NB4 (cell line): ENCODE data around the gene NOC2L.
A peak's percentile ranks its signal among the peaks of the same experiment; 100 is the strongest.

Source experiments
- DNase-seq: peaks from one replicate; pipeline ENCODE4 v3.0.0; 2010; ENCODE audit warnings: low read depth
- H3K4me3 ChIP-seq: one replicate; pipeline ENCODE4 v1.5.1; 2011; ENCODE audit warnings: mild to moderate bottlenecking, low read depth, low read length, moderate library complexity
- MAX ChIP-seq: IDR thresholded peaks from 2 replicates; pipeline ENCODE4 v1.6.1; 2011; ENCODE audit warnings: low read depth, low read length
- MYC ChIP-seq: IDR thresholded peaks from 2 replicates; pipeline ENCODE4 v1.6.1; 2011; ENCODE audit warnings: low read depth, low read length
- POLR2A ChIP-seq: IDR thresholded peaks from 2 replicates; pipeline ENCODE4 v1.6.1; 2011; ENCODE audit warnings: mild to moderate bottlenecking; ENCODE audit not compliant: insufficient read length; ENCODE audit errors: extremely low read depth
- TF ChIP-seq, protein P1 (sequence below): IDR thresholded peaks from one replicate; pipeline ENCODE4 v1.5.1; 2012; ENCODE audit warnings: low read depth, low read length

The NOC2L gene

GRCh38 chr1:938711-939489 is 20.2 kb downstream of the NOC2L start:
- H3K4me3 ChIP-seq = no peak overlapping the region
- DNase-seq = peak; percentile 45
- TF ChIP-seq MAX = no peak
- TF ChIP-seq MYC = no peak
- TF ChIP-seq POLR2A = no peak
- TF ChIP-seq, protein P1, sequence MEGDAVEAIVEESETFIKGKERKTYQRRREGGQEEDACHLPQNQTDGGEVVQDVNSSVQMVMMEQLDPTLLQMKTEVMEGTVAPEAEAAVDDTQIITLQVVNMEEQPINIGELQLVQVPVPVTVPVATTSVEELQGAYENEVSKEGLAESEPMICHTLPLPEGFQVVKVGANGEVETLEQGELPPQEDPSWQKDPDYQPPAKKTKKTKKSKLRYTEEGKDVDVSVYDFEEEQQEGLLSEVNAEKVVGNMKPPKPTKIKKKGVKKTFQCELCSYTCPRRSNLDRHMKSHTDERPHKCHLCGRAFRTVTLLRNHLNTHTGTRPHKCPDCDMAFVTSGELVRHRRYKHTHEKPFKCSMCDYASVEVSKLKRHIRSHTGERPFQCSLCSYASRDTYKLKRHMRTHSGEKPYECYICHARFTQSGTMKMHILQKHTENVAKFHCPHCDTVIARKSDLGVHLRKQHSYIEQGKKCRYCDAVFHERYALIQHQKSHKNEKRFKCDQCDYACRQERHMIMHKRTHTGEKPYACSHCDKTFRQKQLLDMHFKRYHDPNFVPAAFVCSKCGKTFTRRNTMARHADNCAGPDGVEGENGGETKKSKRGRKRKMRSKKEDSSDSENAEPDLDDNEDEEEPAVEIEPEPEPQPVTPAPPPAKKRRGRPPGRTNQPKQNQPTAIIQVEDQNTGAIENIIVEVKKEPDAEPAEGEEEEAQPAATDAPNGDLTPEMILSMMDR = no peak

GRCh38 chr1:938088-938683 is 20.9 kb downstream of the NOC2L start:
- no peak overlapping the region for H3K4me3 ChIP-seq
- DNase-seq = no peak
- no peak for TF ChIP-seq POLR2A
- TF ChIP-seq MAX = no peak
- TF ChIP-seq MYC = no peak
- TF ChIP-seq, protein P1 = peak; percentile 1

DNA sequence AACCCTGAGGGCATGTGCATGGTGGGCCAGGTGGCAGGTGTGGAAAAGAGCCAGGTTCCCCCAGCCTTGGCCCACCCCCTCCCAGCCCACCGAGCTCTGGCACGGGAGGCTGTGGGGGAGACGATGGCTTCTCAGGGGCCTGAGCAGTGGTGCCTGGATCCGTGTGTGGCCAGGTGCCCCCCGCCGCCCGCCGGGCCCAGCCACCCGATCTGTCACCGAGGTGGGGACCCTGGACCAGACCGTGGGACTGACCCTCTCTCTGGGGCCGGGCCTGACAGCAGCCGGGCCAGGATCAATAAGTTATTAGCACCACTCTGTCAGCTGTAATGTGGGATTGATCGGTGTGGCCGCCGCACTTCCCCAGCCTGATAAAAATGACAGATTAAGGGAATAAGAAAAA is 21.5 kb downstream of the NOC2L start:
- TF ChIP-seq POLR2A = no peak
- TF ChIP-seq, protein P1 = no peak
- TF ChIP-seq MAX = no peak
- TF ChIP-seq MYC = no peak
- no peak for DNase-seq
- no peak overlapping the region for H3K4me3 ChIP-seq

- no peak for DNase-seq
- H3K4me3 ChIP-seq = no peak overlapping the region
- TF ChIP-seq, protein P1 = no peak
- TF ChIP-seq MAX = no peak
- TF ChIP-seq POLR2A = no peak
- TF ChIP-seq MYC = no peak
These were observed 22.4 kb downstream of the NOC2L start for GRCh38 chr1:936348-937264.

DNA sequence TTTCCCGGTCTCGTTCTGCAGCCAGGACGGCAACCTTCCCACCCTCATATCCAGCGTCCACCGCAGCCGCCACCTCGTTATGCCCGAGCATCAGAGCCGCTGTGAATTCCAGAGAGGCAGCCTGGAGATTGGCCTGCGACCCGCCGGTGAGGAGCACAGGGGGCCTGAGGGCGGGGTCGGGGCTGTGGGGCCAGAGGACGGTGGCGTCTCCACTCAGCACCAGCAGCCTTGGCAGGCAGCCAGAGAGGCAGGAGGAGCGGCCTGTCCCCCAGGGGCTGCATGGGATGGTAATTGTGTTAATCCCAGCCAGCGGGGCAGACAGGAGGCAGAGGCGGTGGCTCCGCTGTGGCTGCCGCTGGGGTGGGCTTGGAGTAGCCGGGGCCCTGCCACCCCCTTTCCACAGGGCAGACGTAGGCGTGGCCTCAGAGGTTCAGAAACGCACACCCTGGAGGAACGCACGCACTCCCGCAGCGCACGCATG is 23.3 kb downstream of the NOC2L start:
- DNase-seq = no peak
- TF ChIP-seq, protein P1 = no peak
- no peak for TF ChIP-seq POLR2A
- no peak overlapping the region for H3K4me3 ChIP-seq
